GM18499 (cell line): ENCODE data around the gene FRYL.
"Not testable (repeated sequence)": the region's sequence is repeated elsewhere in the genome, so short reads cannot be mapped to it uniquely, and the experiment has no call there.

Experiments
- ATAC-seq: cut with Tn5 transposase; IDR thresholded peaks from one replicate; pipeline ENCODE4 v1.9.1; 2021; ENCODE audit warnings: moderate number of reproducible peaks; ENCODE audit not compliant: insufficient read depth, unreplicated experiment

FRYL gene

GRCh38 chr4:48467891-48468290, 312.2 kb downstream of the FRYL start:
- ATAC-seq: no peak

- no peak for ATAC-seq
Observed at GRCh38 chr4:48467442-48467841, 312.6 kb downstream of the FRYL start.

GRCh38 chr4:48462363-48462762, 317.7 kb downstream of the FRYL start:
- no peak for ATAC-seq

GRCh38 chr4:48461000-48461399, 319.1 kb downstream of the FRYL start:
- ATAC-seq: no peak

GRCh38 chr4:48454591-48454990, 325.5 kb downstream of the FRYL start:
- ATAC-seq: no peak

- not testable (repeated sequence) for ATAC-seq
Observed at GRCh38 chr4:48451656-48452055, 328.4 kb downstream of the FRYL start.

- no peak for ATAC-seq
Observed at GRCh38 chr4:48450740-48451139, 329.3 kb downstream of the FRYL start.

GRCh38 chr4:48449151-48449550, 330.9 kb downstream of the FRYL start:
- ATAC-seq: no peak
